ENCODE data around the gene RNU1-2.
"Not testable (repeated sequence)": the region's sequence is repeated elsewhere in the genome, so short reads cannot be mapped to it uniquely, and the experiment has no call there.

RNU1-2 gene

GRCh38 chr1:16925635-16926490, 30.1 kb downstream of the RNU1-2 start:
- no peak for DNase-seq (ENCODE audit: low read depth in 2 of 2, low spot score in 1 of 2)

DNA sequence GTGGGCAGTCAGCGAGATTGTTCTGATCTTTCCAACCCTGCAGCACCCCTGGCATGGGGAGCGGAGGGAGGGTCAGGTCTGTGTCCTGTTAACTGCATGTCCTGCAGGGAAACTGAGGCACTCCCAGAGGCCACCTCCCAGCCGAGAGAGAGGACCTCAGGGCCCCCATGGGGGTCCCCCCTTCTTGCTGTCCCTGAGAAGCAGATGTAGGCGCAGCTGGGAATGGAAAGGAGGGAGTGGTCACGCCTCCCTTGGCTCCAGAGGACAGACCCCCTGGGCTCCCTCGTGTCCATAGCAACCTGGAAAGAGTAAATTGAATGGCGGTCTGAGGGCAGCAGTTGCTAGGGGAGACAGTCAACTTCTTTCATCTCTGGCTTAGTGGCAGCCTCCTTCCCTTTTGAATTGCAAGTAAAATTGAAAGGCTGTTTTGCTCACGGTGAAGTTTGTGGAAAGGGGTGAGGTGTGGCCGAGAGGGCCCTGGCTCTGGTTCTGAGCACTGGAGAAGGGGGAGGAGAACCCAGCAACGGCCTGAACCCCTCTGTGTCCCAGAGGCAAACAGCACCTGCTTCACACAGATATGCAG, 30.8 kb downstream of the RNU1-2 start:
- DNase-seq (ENCODE audit: low read depth in 2 of 2, low spot score in 1 of 2) = no peak

- DNase-seq (ENCODE audit: low read depth in 2 of 2, low spot score in 1 of 2) = no peak
These were observed 31.5 kb downstream of the RNU1-2 start for GRCh38 chr1:16927256-16927655.

GRCh38 chr1:16927711-16928485, 32.1 kb downstream of the RNU1-2 start:
- DNase-seq (ENCODE audit: low read depth in 2 of 2, low spot score in 1 of 2) = no peak

GRCh38 chr1:16929146-16930041, 33.6 kb downstream of the RNU1-2 start:
- DNase-seq (ENCODE audit: low read depth in 2 of 2, low spot score in 1 of 2) = not testable (repeated sequence)

- not testable (repeated sequence) for DNase-seq (ENCODE audit: low read depth in 2 of 2, low spot score in 1 of 2)
These were observed 35.6 kb downstream of the RNU1-2 start for GRCh38 chr1:16931206-16931934.

DNA sequence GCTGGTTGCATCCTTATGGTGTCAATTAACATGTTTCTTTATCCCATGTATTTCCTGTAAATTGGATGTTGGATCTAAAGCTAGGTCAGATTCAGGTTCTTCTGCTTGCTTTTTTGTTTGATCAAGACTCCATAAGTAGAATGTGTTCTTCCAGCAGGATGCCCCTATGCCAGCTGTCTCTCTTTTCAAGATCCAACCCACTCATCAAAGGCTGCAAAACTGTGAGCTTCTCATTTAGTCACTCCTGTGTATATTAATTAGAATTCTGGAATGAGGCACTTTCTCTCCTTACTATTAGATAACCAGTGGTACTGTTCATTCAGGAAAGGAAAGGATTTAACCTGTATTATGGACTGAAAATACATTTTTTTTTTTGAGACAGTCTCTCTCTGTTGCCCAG, 38.2 kb downstream of the RNU1-2 start:
- not testable (repeated sequence) for DNase-seq (ENCODE audit: low read depth in 2 of 2, low spot score in 1 of 2)

DNA sequence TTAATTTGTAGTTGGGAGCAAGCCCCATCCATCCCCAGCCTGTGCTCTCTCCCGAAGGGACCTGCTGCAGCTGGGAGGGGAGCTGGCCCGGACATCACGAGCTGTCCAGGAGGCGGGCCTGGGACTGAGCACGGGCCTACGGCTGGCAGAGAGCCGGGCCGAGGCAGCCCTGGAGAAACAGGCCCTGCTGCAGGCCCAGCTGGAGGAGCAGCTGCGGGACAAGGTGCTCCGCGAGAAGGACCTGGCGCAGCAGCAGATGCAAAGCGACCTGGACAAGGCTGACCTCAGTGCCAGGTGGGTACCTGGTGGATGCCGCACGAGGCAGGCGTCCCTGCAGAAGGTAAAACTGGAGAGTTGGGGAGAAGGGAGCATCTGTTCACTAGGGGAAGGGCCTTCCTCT, 40.8 kb downstream of the RNU1-2 start:
- not testable (repeated sequence) for DNase-seq (ENCODE audit: low read depth in 2 of 2, low spot score in 1 of 2)

- no peak for DNase-seq (ENCODE audit: low read depth in 2 of 2, low spot score in 1 of 2)
These were observed 42.9 kb downstream of the RNU1-2 start for GRCh38 chr1:16938351-16939321.

DNA sequence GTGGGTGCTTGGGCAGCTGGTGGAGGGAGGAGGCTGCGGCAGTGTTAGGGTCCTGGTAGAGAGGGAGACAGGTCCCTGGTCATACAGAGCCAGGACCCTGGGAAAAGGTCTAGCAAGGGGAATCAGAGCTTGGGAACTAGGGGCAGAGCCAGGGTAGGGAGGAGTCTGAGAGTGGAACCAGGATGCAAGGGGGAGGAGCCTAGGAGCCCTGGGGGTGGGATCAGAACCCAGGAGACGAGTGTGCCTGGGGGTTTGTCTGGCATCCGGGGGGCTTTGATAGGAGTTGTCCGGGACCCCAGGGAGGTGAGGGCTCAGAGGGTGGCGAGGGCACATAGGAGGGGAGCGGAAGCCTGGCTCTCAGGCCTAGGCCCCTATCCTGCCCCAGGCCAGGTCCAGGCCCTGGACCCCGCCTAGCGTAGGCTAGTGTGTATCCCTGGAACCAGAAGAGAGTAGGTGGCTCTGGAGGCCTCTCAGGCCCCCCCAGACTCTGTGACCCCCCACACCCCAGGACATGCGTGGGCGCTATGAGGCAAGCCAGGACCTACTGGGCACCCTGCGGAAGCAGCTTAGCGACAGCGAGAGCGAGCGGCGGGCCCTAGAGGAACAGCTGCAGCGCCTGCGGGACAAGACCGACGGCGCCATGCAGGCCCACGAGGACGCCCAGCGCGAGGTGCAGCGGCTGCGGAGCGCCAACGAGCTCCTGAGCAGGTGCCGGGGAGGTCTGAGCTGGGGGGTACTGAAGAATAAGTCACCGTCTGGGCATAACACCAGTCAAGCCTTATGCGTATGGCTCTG, 43.8 kb downstream of the RNU1-2 start:
- DNase-seq (ENCODE audit: low read depth in 2 of 2, low spot score in 1 of 2) = not testable (repeated sequence)

DNA sequence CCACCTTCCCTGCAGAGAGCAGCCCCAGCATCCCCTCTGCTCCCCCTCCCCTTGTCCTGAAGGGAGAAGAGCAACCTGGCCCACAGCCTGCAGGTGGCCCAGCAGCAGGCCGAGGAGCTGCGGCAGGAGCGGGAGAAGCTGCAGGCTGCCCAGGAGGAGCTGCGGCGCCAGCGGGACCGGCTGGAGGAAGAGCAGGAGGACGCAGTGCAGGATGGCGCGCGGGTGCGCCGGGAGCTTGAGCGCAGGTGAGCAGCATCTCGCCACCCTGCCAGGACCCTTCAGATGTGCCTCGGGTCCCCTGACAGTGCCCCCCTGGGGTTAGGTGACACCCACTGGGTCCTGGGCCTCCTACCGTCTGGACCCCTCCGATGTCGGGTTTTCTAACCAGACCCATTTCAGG, 48.3 kb downstream of the RNU1-2 start:
- DNase-seq (ENCODE audit: low read depth in 2 of 2, low spot score in 1 of 2) = no peak

DNA sequence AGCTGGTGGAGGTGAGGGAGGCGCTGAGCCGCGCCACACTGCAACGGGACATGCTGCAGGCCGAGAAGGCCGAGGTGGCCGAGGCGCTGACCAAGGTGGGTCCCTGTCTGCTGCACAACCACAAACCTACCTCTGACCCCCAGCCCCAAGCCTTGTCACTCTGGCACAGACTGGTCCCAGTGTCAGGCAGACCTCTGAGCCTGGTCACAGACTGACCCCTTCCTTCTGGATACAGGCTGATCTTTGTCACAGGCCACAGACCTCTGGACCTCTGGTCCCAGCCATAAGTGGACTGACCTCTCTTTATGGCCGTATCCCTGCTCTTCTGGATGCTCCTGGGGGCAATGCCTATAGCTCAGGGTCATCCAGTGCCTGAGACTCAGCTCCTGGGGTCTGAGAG, 49.7 kb downstream of the RNU1-2 start:
- DNase-seq (ENCODE audit: low read depth in 2 of 2, low spot score in 1 of 2) = not testable (repeated sequence)
